Endothelial cell of umbilical vein (primary cell): Measurements from ENCODE around the gene NBR1. TPM values are rescaled to one million over a fixed set of nuclear protein-coding genes. Genes with fewer than 3 reads are reported as not detected.
"Not testable (repeated sequence)": the region's sequence is repeated elsewhere in the genome, so short reads cannot be mapped to it uniquely, and the experiment has no call there.

Source experiments
- BruUV-seq: library from RNA; stranded (reverse); fragments of 400-500 nt; replicated peaks from 2 replicates; lab custom pipeline; 2021; lab: Mats Ljungman, UMichigan
- CTCF ChIA-PET: fragments of 300-600, 350-600 bp; sonication (Branson Sonifier 250); formaldehyde crosslinking; loops from one replicate; lab custom pipeline; 2021; ENCODE audit warnings: antibody characterized with exemption, inconsistent platforms; lab: Charles Lee
- POLR2A ChIA-PET: fragments of 300-600, 350-600 bp; sonication (Branson Sonifier 250); formaldehyde crosslinking; loops from one replicate; lab custom pipeline; 2021; ENCODE audit warnings: antibody characterized with exemption, inconsistent platforms; lab: Charles Lee
- DNase-seq: peaks from one replicate; pipeline ENCODE4 v3.0.0-alpha.2; 2011; ENCODE audit warnings: low read depth, low spot score
- FAIRE-seq: peaks from 2 replicates; lab custom pipeline; 2011; peaks lifted over from hg19 to GRCh38; lab: Jason Lieb, UNC
- H2AFZ ChIP-seq: 2 replicates; pipeline ENCODE4 v1.6.0; 2012; ENCODE audit warnings: low read depth, low read length, control low read depth, inconsistent platforms
- H3K27ac ChIP-seq: 2 replicates; pipeline ENCODE4 v1.5.1; 2011; ENCODE audit warnings: low read depth, mild to moderate bottlenecking, control low read depth, low read length, moderate library complexity; ENCODE audit not compliant: insufficient read depth
- H3K27me3 ChIP-seq, 2 experiments: 2 replicates each; pipeline versions ENCODE4 v1.6.0 to v1.6.1; 2011; ENCODE audit warnings: low read length in 2 of 2, mixed read lengths in 1 of 2; ENCODE audit not compliant: control insufficient read depth in 2 of 2, insufficient read depth in 2 of 2
- H3K36me3 ChIP-seq, 2 experiments: 2 replicates in 1 of 2; 3 replicates in 1 of 2; pipeline ENCODE4 v1.5.1; 2011; ENCODE audit warnings: low read length in 2 of 2, mild to moderate bottlenecking in 1 of 2, moderate library complexity in 1 of 2; ENCODE audit not compliant: control insufficient read depth in 2 of 2, insufficient read depth in 2 of 2; ENCODE audit errors: extremely low read depth in 1 of 2
- H3K4me1 ChIP-seq: 3 replicates; pipeline ENCODE4 v1.5.1; 2011; ENCODE audit warnings: mild to moderate bottlenecking, low read length; ENCODE audit not compliant: control insufficient read depth, insufficient read depth; ENCODE audit errors: extremely low read depth
- H3K4me2 ChIP-seq: 2 replicates; pipeline ENCODE4 v1.6.1; 2011; ENCODE audit warnings: low read length, control low read depth, mixed read lengths; ENCODE audit not compliant: insufficient read depth
- H3K4me3 ChIP-seq, 3 experiments: fragments of 200-600 bp in 1 of 3; sonication (generic), shearing (Covaris generic) in 1 of 3; replicated peaks in 1 of 3; 2 replicates each; pipeline ENCODE4 v1.5.1; 2011 to 2016; ENCODE audit warnings: control low read depth in 3 of 3, low read length in 3 of 3, mild to moderate bottlenecking in 2 of 3, inconsistent platforms in 1 of 3, low read depth in 1 of 3, moderate library complexity in 1 of 3; ENCODE audit not compliant: insufficient read depth in 1 of 3
- H3K79me2 ChIP-seq: 2 replicates; pipeline ENCODE4 v1.6.0; 2012; ENCODE audit warnings: low read length, inconsistent platforms; ENCODE audit not compliant: control insufficient read depth, insufficient read depth
- H3K9ac ChIP-seq: replicated peaks from 2 replicates; pipeline ENCODE3; 2011; ENCODE audit warnings: low read length, control low read depth; ENCODE audit not compliant: insufficient read depth; ENCODE audit errors: extremely low read depth
- H3K9me1 ChIP-seq: replicated peaks from 3 replicates; pipeline ENCODE4 v1.6.0; 2011; ENCODE audit warnings: mild to moderate bottlenecking, low read length; ENCODE audit not compliant: control insufficient read depth, insufficient read depth; ENCODE audit errors: extremely low read depth
- H3K9me3 ChIP-seq: replicated peaks from 2 replicates; pipeline ENCODE4 v1.5.1; 2012; ENCODE audit warnings: low read length, inconsistent platforms; ENCODE audit not compliant: control insufficient read depth, insufficient read depth
- H4K20me1 ChIP-seq: replicated peaks from 2 replicates; pipeline ENCODE3; 2011; ENCODE audit warnings: mild to moderate bottlenecking, low read length; ENCODE audit not compliant: control insufficient read depth, insufficient read depth; ENCODE audit errors: extremely low read depth
- CTCF ChIP-seq, 2 donors: IDR thresholded peaks; 1 replicate in 1 of 2; 2 replicates in 1 of 2; pipeline ENCODE4 v1.5.1; 2011; ENCODE audit warnings: low read length in 2 of 2, mild to moderate bottlenecking in 2 of 2, moderate library complexity in 2 of 2, control low read depth in 1 of 2, inconsistent platforms in 1 of 2, low read depth in 1 of 2; ENCODE audit not compliant: insufficient read depth in 1 of 2; ENCODE audit errors: extremely low read depth in 1 of 2
- EZH2 ChIP-seq: IDR thresholded peaks from 2 replicates; pipeline ENCODE4 v1.6.1; 2012; ENCODE audit warnings: borderline replicate concordance, low read depth, mild to moderate bottlenecking, moderate library complexity, low read length, inconsistent platforms; ENCODE audit not compliant: severe bottlenecking
- FOS ChIP-seq: IDR thresholded peaks from 2 replicates; pipeline ENCODE4 v1.6.1; 2011; ENCODE audit warnings: mild to moderate bottlenecking, low read length, moderate library complexity, borderline replicate concordance; ENCODE audit not compliant: insufficient read depth
- GATA2 ChIP-seq: IDR thresholded peaks from 2 replicates; pipeline ENCODE4 v1.7.0; 2011; ENCODE audit warnings: low read depth, mild to moderate bottlenecking, moderate library complexity, mixed read lengths, low read length; ENCODE audit not compliant: insufficient read length, insufficient read depth
- JUN ChIP-seq: IDR thresholded peaks from 2 replicates; pipeline ENCODE4 v1.6.1; 2011; ENCODE audit warnings: borderline replicate concordance, low read depth; ENCODE audit not compliant: insufficient read length, insufficient read depth
- MAX ChIP-seq: IDR thresholded peaks from 2 replicates; pipeline ENCODE4 v1.6.1; 2011; ENCODE audit not compliant: insufficient read depth, insufficient read length
- MYC ChIP-seq: IDR thresholded peaks from one replicate; pipeline ENCODE4 v1.6.1; 2011; ENCODE audit warnings: mild to moderate bottlenecking, low read depth, low read length
- POLR2A ChIP-seq: IDR thresholded peaks from 2 replicates; pipeline ENCODE4 v1.6.1; 2012; ENCODE audit warnings: low read depth, mild to moderate bottlenecking, control low read depth, low read length
- POLR2AphosphoS5 ChIP-seq: IDR thresholded peaks from 2 replicates; pipeline ENCODE4 v1.6.1; 2012; ENCODE audit warnings: low read depth, mild to moderate bottlenecking, control low read depth, low read length, moderate library complexity; ENCODE audit not compliant: insufficient read depth
- dilution Hi-C: fragments of 300-500 bp; cut with MboI; formaldehyde crosslinking; loops from one replicate; pipeline ENCODE4 v1.15.0; 2019; ENCODE audit warnings: low sequenced_read_pairs; ENCODE audit not compliant: extremely low pct_ligation_motif_present
- intact Hi-C: fragments of 100-400 bp; cut with micrococcal nuclease; formaldehyde crosslinking; loops from one replicate; pipeline ENCODE4 v1.10.0; 2022
- polyA plus RNA-seq, 4 experiments: library from polyadenylated mRNA; depleted of rRNA in 3 of 4; stranded (reverse) in 3 of 4; unstranded in 1 of 4; fragments of >200 nt; gene quantifications; 2 replicates each; pipeline versions ENCODE4 v1.2.1 to v1.2.3, GENCODE V29; 2011 to 2012; ENCODE audit warnings: missing spikeins in 1 of 4
- total RNA-seq: library from RNA; stranded (reverse); gene quantifications from 2 replicates; pipeline ENCODE4 v1.2.3, GENCODE V29; 2021

NBR1 gene
- total and polyA plus RNA-seq, 2 donors (not counting 3 experiments of a cell fraction or from before 2014, with no cell fraction given) = 26.4 to 57.0 TPM

GRCh38 chr17:43200127-43200526 is 29.1 kb downstream of the NBR1 start:
- Histone ChIP-seq H3K36me3 (peaks cover 14 to 40% of the 10 kb centered on the region in 2 experiments), H3K9ac (no peak overlapping the region)

GRCh38 chr17:43203013-43203412 is 32.0 kb downstream of the NBR1 start:
- H3K4me3 ChIP-seq, H3K4me1 ChIP-seq, H3K79me2 ChIP-seq, H3K9me3 ChIP-seq, DNase-seq, H4K20me1 ChIP-seq, dilution Hi-C loops, H2AFZ ChIP-seq, H3K9ac ChIP-seq, H3K9me1 ChIP-seq, BruUV-seq, FAIRE-seq, intact Hi-C loops, H3K27ac ChIP-seq, H3K4me2 ChIP-seq, H3K27me3 ChIP-seq: not testable (repeated sequence)
- CTCF ChIA-PET = interaction anchor here (4.3 kb wide), 1 partner anchor 9 kb away, joined by 22 read pairs; the partner anchor contains the start of gene TMEM106A
- POLR2A ChIA-PET = interaction anchor here (1.4 kb wide), 1 partner anchor 9 kb away, joined by 3 read pairs; the partner anchor contains the start of gene TMEM106A
- H3K36me3 ChIP-seq = peaks cover 7 to 30% of the 10 kb centered on the region in 2 experiments

More at GRCh38 chr17:43200127-43200526, 29.1 kb downstream of the NBR1 start:
- Histone ChIP-seq H3K9me3 (no peaks in the 10 kb centered on the region), H3K27ac (no peak overlapping the region), H3K4me3 (no peak overlapping the region), H3K4me1 (no peaks in the 10 kb centered on the region), H3K4me2 (no peak overlapping the region), H2AFZ (no peak overlapping the region), H3K79me2 (no peaks in the 10 kb centered on the region), H3K9me1 (no peaks in the 10 kb centered on the region), H4K20me1 (no peaks in the 10 kb centered on the region), H3K27me3 (no peaks in the 10 kb centered on the region)
- intact Hi-C loops (no loop called here), dilution Hi-C loops (no loop called here)
- CTCF ChIA-PET = interaction anchor here (1.0 to 4.3 kb wide), 5 partner anchors 10 to 176 kb away, joined by 3 to 22 read pairs (median 9); partner anchors contain the start of gene TMEM106A
- POLR2A ChIA-PET = interaction anchor here (0.5 to 2.0 kb wide), 2 partner anchors 22 to 115 kb away, joined by 3 to 6 read pairs; no protein-coding TSS in a partner anchor
- no peak for FAIRE-seq
- DNase-seq = no peak
- no TSS peak for BruUV-seq
- TF ChIP-seq EZH2 (no peak), GATA2 (no peak), POLR2A (no peak), MYC (no peak), MAX (no peak), JUN (no peak), CTCF (IDR thresholded peaks at IDR 0.05; ENCODE audit: extremely low read depth in 1 of 2, insufficient read depth in 1 of 2, low read depth in 1 of 2, low read length in 2 of 2) (no peak), FOS (no peak), POLR2AphosphoS5 (no peak)
